ENCODE measurements around the gene IL3. TPM values are rescaled to one million over a fixed set of nuclear protein-coding genes. Genes with fewer than 3 reads are reported as not detected.

The IL3 gene
- total RNA-seq, 3 donors from 2014 or later, result not detected

GRCh38 chr5:132095424-132095972, 35.0 kb downstream of the IL3 start:
- no peaks in the 10 kb centered on the region for H3K9me3 ChIP-seq
- intact Hi-C loops (cut with DNase I, micrococcal nuclease), result no loop called here
- no peak for DNase-seq

GRCh38 chr5:132096904-132097303, 36.4 kb downstream of the IL3 start:
- Histone ChIP-seq H3K4me3 (no peak overlapping the region), H3K4me1 (ENCODE audit: low read depth) (no peaks in the 10 kb centered on the region), H3K9me3 (no peaks in the 10 kb centered on the region), H3K36me3 (ENCODE audit: low read depth) (no peaks in the 10 kb centered on the region)
- no peak for TF ChIP-seq CTCF (IDR thresholded peaks at IDR 0.05)
- DNase-seq, result no peak
- intact Hi-C loops (cut with DNase I, micrococcal nuclease), result no loop called here
- ATAC-seq, result no peak

More at GRCh38 chr5:132095424-132095972, 35.0 kb downstream of the IL3 start:
- no peak for TF ChIP-seq CTCF (IDR thresholded peaks at IDR 0.05)
- Histone ChIP-seq H3K36me3 (ENCODE audit: low read depth) (no peaks in the 10 kb centered on the region), H3K4me3 (no peak overlapping the region), H3K4me1 (ENCODE audit: low read depth) (no peaks in the 10 kb centered on the region)
- ATAC-seq, result peak; percentile 16

GRCh38 chr5:132098151-132098594, 37.7 kb downstream of the IL3 start:
- intact Hi-C loops (cut with DNase I, micrococcal nuclease), result no loop called here
- no peak for TF ChIP-seq CTCF (IDR thresholded peaks at IDR 0.05)
- no peaks in the 10 kb centered on the region for H3K36me3 ChIP-seq (ENCODE audit: low read depth)
- no peaks in the 10 kb centered on the region for H3K9me3 ChIP-seq
- ATAC-seq, result no peak
- no peak overlapping the region for H3K4me3 ChIP-seq
- no peaks in the 10 kb centered on the region for H3K4me1 ChIP-seq (ENCODE audit: low read depth)
- DNase-seq, result no peak

GRCh38 chr5:132098621-132099020, 38.2 kb downstream of the IL3 start:
- Histone ChIP-seq H3K36me3 (ENCODE audit: low read depth) (no peaks in the 10 kb centered on the region), H3K9me3 (no peaks in the 10 kb centered on the region), H3K4me3 (no peak overlapping the region), H3K4me1 (ENCODE audit: low read depth) (no peaks in the 10 kb centered on the region)
- TF ChIP-seq CTCF (IDR thresholded peaks at IDR 0.05), result no peak
- ATAC-seq, result no peak
- DNase-seq, result no peak
- intact Hi-C loops (cut with DNase I, micrococcal nuclease), result no loop called here

- ATAC-seq, result no peak
- Histone ChIP-seq H3K4me3 (no peak overlapping the region), H3K36me3 (ENCODE audit: low read depth) (no peaks in the 10 kb centered on the region), H3K9me3 (no peaks in the 10 kb centered on the region), H3K4me1 (ENCODE audit: low read depth) (no peaks in the 10 kb centered on the region)
- intact Hi-C loops (cut with DNase I, micrococcal nuclease), result no loop called here
- no peak for DNase-seq
- no peak for TF ChIP-seq CTCF (IDR thresholded peaks at IDR 0.05)
Measured at GRCh38 chr5:132099076-132099748, 38.8 kb downstream of the IL3 start.
